IMR-90 (cell line): ENCODE data around the gene SPRY1. TPM values are rescaled to one million over a fixed set of nuclear protein-coding genes. Genes with fewer than 3 reads are reported as not detected.

Experiments used
- ATAC-seq: fragments of 200-7000 bp; cut with Tn5 transposase; 2 replicates; pipeline ENCODE4 v1.9.1; 2020; ENCODE audit warnings: low read depth, mild to moderate bottlenecking, moderate library complexity
- BruUV-seq: library from RNA; stranded (reverse); fragments of 400-500 nt; replicated peaks from 2 replicates; lab custom pipeline; 2021; lab: Mats Ljungman, UMichigan
- CTCF ChIA-PET: fragments of 300-600 bp; formaldehyde crosslinking; extraction: SDS; loops from one replicate; lab custom pipeline; 2021; ENCODE audit warnings: antibody characterized with exemption; lab: Yijun Ruan, JAX
- POLR2A ChIA-PET: fragments of 300-600 bp; sonication (Branson Sonifier 250); formaldehyde crosslinking; loops from one replicate; lab custom pipeline; 2022; ENCODE audit warnings: antibody characterized with exemption; ENCODE audit not compliant: unreplicated experiment; lab: Charles Lee
- DNase-seq: peaks from one replicate; pipeline ENCODE4 v3.0.0; 2013
- H2AFZ ChIP-seq: replicated peaks from 2 replicates; pipeline ENCODE3; 2013; ENCODE audit warnings: low read length, mild to moderate bottlenecking; ENCODE audit not compliant: poor library complexity
- H2AK5ac ChIP-seq: 2 replicates; pipeline ENCODE4 v1.6.1; 2013; ENCODE audit warnings: low read depth, low read length, inconsistent platforms
- H2AK9ac ChIP-seq: replicated peaks from 2 replicates; pipeline ENCODE3; 2013; ENCODE audit warnings: mild to moderate bottlenecking, low read depth, low read length, moderate library complexity; ENCODE audit not compliant: poor library complexity
- H2BK120ac ChIP-seq: 2 replicates; pipeline ENCODE4 v1.6.1; 2013; ENCODE audit warnings: low read depth, low read length, inconsistent platforms
- H2BK15ac ChIP-seq: 3 replicates; pipeline ENCODE4 v1.6.1; 2013; ENCODE audit warnings: low read depth, low read length, inconsistent platforms
- H2BK20ac ChIP-seq: 2 replicates; pipeline ENCODE4 v1.6.1; 2013; ENCODE audit warnings: low read depth, mild to moderate bottlenecking, inconsistent platforms, low read length, moderate library complexity
- H2BK5ac ChIP-seq: 2 replicates; pipeline ENCODE4 v1.6.1; 2013; ENCODE audit warnings: mild to moderate bottlenecking, low read depth, low read length, inconsistent platforms; ENCODE audit not compliant: poor library complexity, severe bottlenecking
- H3K14ac ChIP-seq: replicated peaks from 2 replicates; pipeline ENCODE4 v1.6.1; 2013; ENCODE audit warnings: low read depth, low read length, inconsistent platforms
- H3K18ac ChIP-seq: 2 replicates; pipeline ENCODE4 v1.6.1; 2013; ENCODE audit warnings: low read depth, low read length, control low read depth
- H3K23ac ChIP-seq: 2 replicates; pipeline ENCODE4 v1.6.1; 2013; ENCODE audit warnings: low read depth, low read length, inconsistent platforms
- H3K27ac ChIP-seq: 2 replicates; pipeline ENCODE4 v1.5.1; 2013; ENCODE audit warnings: mild to moderate bottlenecking, control low read depth, low read length; ENCODE audit not compliant: insufficient read depth
- H3K27me3 ChIP-seq: 2 replicates; pipeline ENCODE4 v1.6.1; 2013; ENCODE audit warnings: low read length; ENCODE audit not compliant: control insufficient read depth, insufficient read depth
- H3K36me3 ChIP-seq: 2 replicates; pipeline ENCODE4 v1.6.1; 2013; ENCODE audit warnings: low read length, mixed read lengths; ENCODE audit not compliant: control insufficient read depth, insufficient read depth
- H3K4ac ChIP-seq: 2 replicates; pipeline ENCODE4 v1.6.1; 2013; ENCODE audit warnings: low read depth, low read length, inconsistent platforms
- H3K4me1 ChIP-seq: 2 replicates; pipeline ENCODE4 v1.6.1; 2013; ENCODE audit warnings: low read length, mixed read lengths; ENCODE audit not compliant: control insufficient read depth, insufficient read depth
- H3K4me2 ChIP-seq: 2 replicates; pipeline ENCODE4 v1.6.1; 2013; ENCODE audit warnings: low read depth, mild to moderate bottlenecking, control low read depth, low read length, moderate library complexity
- H3K4me3 ChIP-seq: 2 replicates; pipeline ENCODE4 v1.5.1; 2013; ENCODE audit warnings: low read depth, mild to moderate bottlenecking, control low read depth, low read length, moderate library complexity; ENCODE audit not compliant: insufficient read depth
- H3K56ac ChIP-seq: 2 replicates; pipeline ENCODE4 v1.6.1; 2013; ENCODE audit warnings: low read length, inconsistent platforms; ENCODE audit not compliant: insufficient read depth; ENCODE audit errors: extremely low read depth
- H3K79me1 ChIP-seq, 2 experiments: 2 replicates each; pipeline ENCODE4 v1.6.1; 2013; ENCODE audit warnings: low read length in 2 of 2, inconsistent platforms in 1 of 2, low read depth in 1 of 2
- H3K9ac ChIP-seq: 2 replicates; pipeline ENCODE4 v1.6.1; 2013; ENCODE audit warnings: low read depth, low read length, control low read depth
- H3K9me1 ChIP-seq: 2 replicates; pipeline ENCODE4 v1.6.1; 2013; ENCODE audit warnings: low read length, inconsistent platforms; ENCODE audit not compliant: insufficient read depth
- H3K9me3 ChIP-seq: 2 replicates; pipeline ENCODE4 v1.6.1; 2013; ENCODE audit warnings: low read length; ENCODE audit not compliant: control insufficient read depth, insufficient read depth
- H4K20me1 ChIP-seq: 2 replicates; pipeline ENCODE4 v1.6.1; 2013; ENCODE audit warnings: low read length, inconsistent platforms; ENCODE audit not compliant: insufficient read depth
- H4K5ac ChIP-seq: 2 replicates; pipeline ENCODE4 v1.6.1; 2013; ENCODE audit warnings: mild to moderate bottlenecking, low read depth, low read length, control low read depth
- H4K8ac ChIP-seq, 2 experiments: 2 replicates each; pipeline ENCODE4 v1.6.1; 2013; ENCODE audit warnings: low read depth in 2 of 2, low read length in 2 of 2, control low read depth in 1 of 2, inconsistent platforms in 1 of 2
- H4K91ac ChIP-seq: 2 replicates; pipeline ENCODE4 v1.6.1; 2013; ENCODE audit warnings: low read depth, low read length, inconsistent platforms; ENCODE audit not compliant: insufficient read depth
- CEBPB ChIP-seq: IDR thresholded peaks from 2 replicates; pipeline ENCODE4 v1.6.1; 2012; ENCODE audit warnings: low read depth, low read length, improper control_type of control experiment
- MAFK ChIP-seq: IDR thresholded peaks from 2 replicates; pipeline ENCODE4 v1.6.1; 2012; ENCODE audit warnings: low read depth, low read length, improper control_type of control experiment
- MAZ ChIP-seq: IDR thresholded peaks from 2 replicates; pipeline ENCODE4 v1.6.1; 2012; ENCODE audit warnings: low read depth, mild to moderate bottlenecking, low read length, improper control_type of control experiment, moderate library complexity, borderline replicate concordance
- NFE2L2 ChIP-seq: fragments of 150-350 bp; IDR thresholded peaks from 2 replicates; pipeline ENCODE4 v1.6.1; 2016; ENCODE audit warnings: low read depth, mild to moderate bottlenecking, low read length
- RAD21 ChIP-seq: IDR thresholded peaks from 2 replicates; pipeline ENCODE4 v1.6.1; 2012; ENCODE audit warnings: low read length, improper control_type of control experiment
- RCOR1 ChIP-seq: IDR thresholded peaks from 2 replicates; pipeline ENCODE4 v1.6.1; 2012; ENCODE audit warnings: mild to moderate bottlenecking, low read length, improper control_type of control experiment; ENCODE audit not compliant: insufficient replicate concordance
- SMC3 ChIP-seq: fragments of 150-350 bp; IDR thresholded peaks from 2 replicates; pipeline ENCODE4 v1.6.1; 2016; ENCODE audit warnings: low read depth, mild to moderate bottlenecking, antibody characterized with exemption, low read length, moderate library complexity
- WGBS, 2 experiments: methylation state at CpG; one replicate each; pipeline versions ENCODE4 v1.1.5 to v1.1.7; 2013; ENCODE audit warnings: missing lambda C conversion rate in 2 of 2; ENCODE audit not compliant: insufficient read length in 1 of 2; ENCODE audit errors: extremely low coverage in 2 of 2; 5-methylcytosine and 5-hydroxymethylcytosine counted together
- dilution Hi-C: fragments of 300-500 bp; cut with HindIII; formaldehyde crosslinking; loops from one replicate; pipeline ENCODE4 v1.14.3; 2018; ENCODE audit warnings: low sequenced_read_pairs; ENCODE audit not compliant: unreplicated experiment
- in situ Hi-C: fragments of 300-500 bp; cut with MboI; formaldehyde crosslinking; loops from 3 replicates; pipeline ENCODE4 v1.14.3; 2019; ENCODE audit warnings: low sequenced_read_pairs, inconsistent platforms, mixed read lengths
- intact Hi-C: fragments of 100-400 bp; cut with micrococcal nuclease; formaldehyde crosslinking; loops from 2 replicates; pipeline ENCODE4 v1.10.0; 2022
- polyA plus RNA-seq, 3 experiments: library from polyadenylated mRNA; depleted of rRNA; stranded (reverse); fragments of >200 nt; gene quantifications; 2 replicates each; pipeline ENCODE4 v1.2.3, GENCODE V29; 2012; ENCODE audit warnings: low replicate concordance in 1 of 3
- total RNA-seq: library from RNA; depleted of rRNA; stranded (reverse); fragments of >200 nt; gene quantifications from 2 replicates; pipeline ENCODE4 v1.2.3, GENCODE V29; 2012
- TF ChIP-seq, protein P1 (sequence below): fragments of 150-350 bp; IDR thresholded peaks from 2 replicates; pipeline ENCODE4 v1.6.1; 2017; ENCODE audit warnings: mild to moderate bottlenecking, antibody characterized with exemption, low read length, low read depth

Gene SPRY1
- total and polyA plus RNA-seq, 2 of the 4 experiments (the other 2 are of a cell fraction) = 1.4 to 2.2 TPM

DNA sequence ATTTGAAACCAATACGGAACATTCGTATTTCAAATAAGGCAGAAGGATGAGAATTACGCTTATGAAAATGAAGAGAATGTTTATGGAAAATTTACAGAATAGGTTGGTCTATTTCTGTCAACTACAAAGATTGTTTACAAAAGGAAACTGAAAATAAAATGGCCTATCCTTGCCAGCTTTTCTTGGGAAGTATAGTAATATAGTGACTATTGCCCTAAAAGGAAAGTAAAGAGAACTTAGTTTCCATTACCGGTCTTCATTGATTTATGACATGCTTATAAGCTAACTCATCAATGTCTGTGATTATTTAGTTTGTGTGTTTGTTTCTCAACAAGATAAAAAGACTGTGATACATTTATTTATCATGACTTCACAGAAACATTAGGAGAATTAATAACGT, 2.9 kb upstream of the SPRY1 start:
- WGBS, 2 experiments = no CpG with 5 or more reads among the region's 5 CpGs
- Histone ChIP-seq H2BK5ac (no peak overlapping the region), H3K27me3 (no peaks in the 10 kb centered on the region), H3K56ac (no peak overlapping the region), H3K23ac (no peak overlapping the region), H2AFZ (no peak overlapping the region), H2BK15ac (no peak overlapping the region), H2AK5ac (no peak overlapping the region), H3K4me2 (no peak overlapping the region), H3K4ac (no peak overlapping the region), H4K20me1 (no peaks in the 10 kb centered on the region), H4K5ac (no peak overlapping the region), H3K18ac (no peak overlapping the region), H4K91ac (no peak overlapping the region), H3K79me1 (peaks cover 0 to 4% of the 10 kb centered on the region in 2 experiments; a peak in 1 of 4 replicates), H3K9ac (no peak overlapping the region), H3K4me3 (no peak overlapping the region), H3K9me3 (no peaks in the 10 kb centered on the region), H2BK20ac (no peak overlapping the region; the same call in 1 of the 2 replicates), H3K36me3 (peaks cover 8% of the 10 kb centered on the region; the same call in 1 of the 2 replicates), H3K9me1 (no peaks in the 10 kb centered on the region), H3K27ac (no peak overlapping the region), H4K8ac (no peak overlapping the region), H3K4me1 (no peaks in the 10 kb centered on the region), H2AK9ac (no peak overlapping the region), H3K14ac (no peak overlapping the region), H2BK120ac (no peak overlapping the region)
- CTCF ChIA-PET = interaction anchor here (0.6 to 1.2 kb wide), 2 partner anchors 76 kb away, joined by 3 to 4 read pairs; no protein-coding TSS in a partner anchor
- no TSS peak for BruUV-seq
- intact Hi-C loops = no loop called here
- POLR2A ChIA-PET = interaction anchor here (0.7 kb wide), 1 partner anchor 689 kb away, joined by 5 read pairs; no protein-coding TSS in a partner anchor
- DNase-seq (no peak), ATAC-seq (no peak)
- in situ Hi-C loops = loop anchor here (10.0 kb wide), 1 partner anchor 851 kb away; no protein-coding TSS in a partner anchor
- TF ChIP-seq RCOR1 (no peak), MAZ (no peak), MAFK (no peak), CEBPB (no peak), RAD21 (no peak), NFE2L2 (no peak), SMC3 (no peak)
- TF ChIP-seq, protein P1, sequence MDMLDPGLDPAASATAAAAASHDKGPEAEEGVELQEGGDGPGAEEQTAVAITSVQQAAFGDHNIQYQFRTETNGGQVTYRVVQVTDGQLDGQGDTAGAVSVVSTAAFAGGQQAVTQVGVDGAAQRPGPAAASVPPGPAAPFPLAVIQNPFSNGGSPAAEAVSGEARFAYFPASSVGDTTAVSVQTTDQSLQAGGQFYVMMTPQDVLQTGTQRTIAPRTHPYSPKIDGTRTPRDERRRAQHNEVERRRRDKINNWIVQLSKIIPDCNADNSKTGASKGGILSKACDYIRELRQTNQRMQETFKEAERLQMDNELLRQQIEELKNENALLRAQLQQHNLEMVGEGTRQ = no peak
- dilution Hi-C loops = no loop called here
